Activated naive CD4-positive, alpha-beta T cell treated with anti-CD3 and anti-CD28 coated beads for 36 hours (primary cell): ENCODE measurements around the gene GRK3. TPM values are rescaled to one million over a fixed set of nuclear protein-coding genes. Genes with fewer than 3 reads are reported as not detected.

Experiments used
- CTCF ChIA-PET: fragments of 350-600 bp; sonication (Branson Sonifier 250); formaldehyde crosslinking; loops from one replicate; lab custom pipeline; 2021; ENCODE audit warnings: antibody characterized with exemption; lab: Charles Lee
- DNase-seq: peaks from one replicate; pipeline ENCODE4 v3.0.0-alpha.2; 2020
- H3K27ac Mint-ChIP-seq: one replicate; pipeline ENCODE4 v1.8.0; 2021; ENCODE audit warnings: mild to moderate bottlenecking, mixed read lengths
- H3K27me3 Mint-ChIP-seq: one replicate; pipeline ENCODE4 v1.8.0; 2021; ENCODE audit warnings: low read depth, mixed read lengths
- H3K36me3 Mint-ChIP-seq: one replicate; pipeline ENCODE4 v1.8.0; 2021; ENCODE audit warnings: low read depth, mixed read lengths
- H3K4me1 Mint-ChIP-seq: one replicate; pipeline ENCODE4 v1.8.0; 2021; ENCODE audit warnings: low read depth, mixed read lengths
- H3K4me3 Mint-ChIP-seq: one replicate; pipeline ENCODE4 v1.8.0; 2021; ENCODE audit warnings: mild to moderate bottlenecking, moderate library complexity, mixed read lengths
- H3K9me3 Mint-ChIP-seq: one replicate; pipeline ENCODE4 v1.8.0; 2021; ENCODE audit warnings: mixed read lengths
- intact Hi-C: fragments of 100-400 bp; cut with micrococcal nuclease; formaldehyde crosslinking; loops from one replicate; pipeline ENCODE4 v1.15.1; 2023
- total RNA-seq, 2 experiments: library from RNA; stranded (reverse); gene quantifications; one replicate each; pipeline ENCODE4 v1.2.3, GENCODE V29; 2021

GRK3 gene
- total RNA-seq, 2 experiments from 2014 or later: 8.3 to 8.9 TPM

GRCh38 chr22:25736378-25737011 is 172.0 kb downstream of the GRK3 start:
- intact Hi-C loops: loop anchor here (1.0 to 10.0 kb wide), 4 partner anchors 10 to 672 kb away; no protein-coding TSS in a partner anchor
- no peaks in the 10 kb centered on the region for H3K36me3 Mint-ChIP-seq
- H3K9me3 Mint-ChIP-seq: no peaks in the 10 kb centered on the region
- CTCF ChIA-PET: interaction anchor here (0.6 to 1.5 kb wide), 3 partner anchors 31 to 498 kb away, joined by 3 to 6 read pairs (median 3); no protein-coding TSS in a partner anchor
- peak overlapping the region; percentile 89 for H3K27ac Mint-ChIP-seq
- H3K4me3 Mint-ChIP-seq: peak overlapping the region; percentile 51
- H3K27me3 Mint-ChIP-seq: peaks cover 6% of the 10 kb centered on the region
- peaks cover 36% of the 10 kb centered on the region for H3K4me1 Mint-ChIP-seq
- DNase-seq: peak; percentile 83

- H3K9me3 Mint-ChIP-seq: no peaks in the 10 kb centered on the region
- H3K4me1 Mint-ChIP-seq: peaks cover 28% of the 10 kb centered on the region
- no peak for DNase-seq
- intact Hi-C loops: loop anchor here (10.0 kb wide), 1 partner anchor 675 kb away; no protein-coding TSS in a partner anchor
- no peaks in the 10 kb centered on the region for H3K36me3 Mint-ChIP-seq
- H3K27ac Mint-ChIP-seq: peak overlapping the region; percentile 39
- H3K4me3 Mint-ChIP-seq: no peak overlapping the region
- CTCF ChIA-PET: interaction anchor here (0.7 to 1.4 kb wide), 2 partner anchors 33 to 68 kb away, joined by 3 read pairs; no protein-coding TSS in a partner anchor
- H3K27me3 Mint-ChIP-seq: peaks cover 3% of the 10 kb centered on the region
Measured at GRCh38 chr22:25739659-25740344, 175.3 kb downstream of the GRK3 start.

- intact Hi-C loops: no loop called here
- no peaks in the 10 kb centered on the region for H3K9me3 Mint-ChIP-seq
- peaks cover 27% of the 10 kb centered on the region for H3K4me1 Mint-ChIP-seq
- H3K27me3 Mint-ChIP-seq: no peaks in the 10 kb centered on the region
- no peaks in the 10 kb centered on the region for H3K36me3 Mint-ChIP-seq
- H3K27ac Mint-ChIP-seq: no peak within 1 kb of the TSS
- no peak for DNase-seq
- CTCF ChIA-PET: interaction anchor here (0.9 to 1.4 kb wide), 3 partner anchors 25 to 175 kb away, joined by 3 to 4 read pairs (median 3); no protein-coding TSS in a partner anchor
- H3K4me3 Mint-ChIP-seq: no peak within 1 kb of the TSS
Measured at GRCh38 chr22:25741692-25742626, 177.5 kb downstream of the GRK3 start, which contains the start of gene MYO18B. Gene MYO18B, plus strand, starts transcription at chr22:25742188. Its CDS starts 18,905 bp downstream, at chr22:25761093.

- H3K4me3 Mint-ChIP-seq: no peak overlapping the region
- H3K4me1 Mint-ChIP-seq: peaks cover 15% of the 10 kb centered on the region
- DNase-seq: no peak
- CTCF ChIA-PET: interaction anchor here (0.6 to 1.4 kb wide), 2 partner anchors 36 to 176 kb away, joined by 4 read pairs; no protein-coding TSS in a partner anchor
- no peaks in the 10 kb centered on the region for H3K27me3 Mint-ChIP-seq
- H3K9me3 Mint-ChIP-seq: no peaks in the 10 kb centered on the region
- intact Hi-C loops: no loop called here
- H3K36me3 Mint-ChIP-seq: no peaks in the 10 kb centered on the region
- H3K27ac Mint-ChIP-seq: peak overlapping the region; percentile 3
Measured at GRCh38 chr22:25742918-25743708, 178.6 kb downstream of the GRK3 start.

- peaks cover 21% of the 10 kb centered on the region for H3K4me1 Mint-ChIP-seq
Measured at GRCh38 chr22:25744694-25745093, 180.2 kb downstream of the GRK3 start.

GRCh38 chr22:25745341-25746011 is 181.0 kb downstream of the GRK3 start:
- Mint-ChIP-seq H3K4me1 (peaks cover 27% of the 10 kb centered on the region), H3K27me3 (no peaks in the 10 kb centered on the region), H3K36me3 (no peaks in the 10 kb centered on the region), H3K27ac (peak overlapping the region; percentile 50), H3K4me3 (no peak overlapping the region), H3K9me3 (no peaks in the 10 kb centered on the region)
- CTCF ChIA-PET: interaction anchor here (0.6 to 1.6 kb wide), 2 partner anchors 27 to 164 kb away, joined by 3 to 7 read pairs; no protein-coding TSS in a partner anchor
- DNase-seq: peak; percentile 58
- intact Hi-C loops: loop anchor here (1.0 kb wide), 1 partner anchor 9 kb away; no protein-coding TSS in a partner anchor

More at GRCh38 chr22:25744694-25745093, 180.2 kb downstream of the GRK3 start:
- no peaks in the 10 kb centered on the region for H3K9me3 Mint-ChIP-seq
- no peak overlapping the region for H3K4me3 Mint-ChIP-seq
- no peaks in the 10 kb centered on the region for H3K36me3 Mint-ChIP-seq
- H3K27me3 Mint-ChIP-seq: no peaks in the 10 kb centered on the region
- intact Hi-C loops: no loop called here
- no peak for DNase-seq
- H3K27ac Mint-ChIP-seq: no peak overlapping the region
- CTCF ChIA-PET: interaction anchor here (0.6 to 1.6 kb wide), 3 partner anchors 12 to 291 kb away, joined by 3 to 7 read pairs (median 3); no protein-coding TSS in a partner anchor

- no peaks in the 10 kb centered on the region for H3K9me3 Mint-ChIP-seq
- CTCF ChIA-PET: no interaction called here
- H3K4me1 Mint-ChIP-seq: peaks cover 27% of the 10 kb centered on the region
- peak overlapping the region; percentile 50 for H3K27ac Mint-ChIP-seq
- H3K27me3 Mint-ChIP-seq: no peaks in the 10 kb centered on the region
- intact Hi-C loops: loop anchor here (1.0 kb wide), 1 partner anchor 10 kb away; no protein-coding TSS in a partner anchor
- no peaks in the 10 kb centered on the region for H3K36me3 Mint-ChIP-seq
- no peak for DNase-seq
- H3K4me3 Mint-ChIP-seq: no peak overlapping the region
Measured at GRCh38 chr22:25746012-25746373, 181.5 kb downstream of the GRK3 start.

GRCh38 chr22:25747245-25747944 is 182.9 kb downstream of the GRK3 start:
- Mint-ChIP-seq H3K27me3 (no peaks in the 10 kb centered on the region), H3K27ac (no peak overlapping the region), H3K4me3 (no peak overlapping the region), H3K4me1 (peaks cover 27% of the 10 kb centered on the region), H3K36me3 (no peaks in the 10 kb centered on the region), H3K9me3 (no peaks in the 10 kb centered on the region)
- CTCF ChIA-PET: no interaction called here
- intact Hi-C loops: no loop called here
- no peak for DNase-seq

GRCh38 chr22:25748140-25748539 is 183.7 kb downstream of the GRK3 start:
- no peak for DNase-seq
- Mint-ChIP-seq H3K4me1 (peaks cover 27% of the 10 kb centered on the region), H3K36me3 (no peaks in the 10 kb centered on the region), H3K9me3 (no peaks in the 10 kb centered on the region), H3K27ac (no peak overlapping the region), H3K27me3 (no peaks in the 10 kb centered on the region), H3K4me3 (no peak overlapping the region)
- intact Hi-C loops: no loop called here
- CTCF ChIA-PET: no interaction called here

GRCh38 chr22:25748704-25749103 is 184.2 kb downstream of the GRK3 start:
- Mint-ChIP-seq H3K9me3 (no peaks in the 10 kb centered on the region), H3K4me1 (peaks cover 27% of the 10 kb centered on the region), H3K27me3 (no peaks in the 10 kb centered on the region), H3K27ac (no peak overlapping the region), H3K4me3 (no peak overlapping the region), H3K36me3 (no peaks in the 10 kb centered on the region)
- no peak for DNase-seq
- CTCF ChIA-PET: no interaction called here
- intact Hi-C loops: loop anchor here (1.0 kb wide), 1 partner anchor 21 kb away; no protein-coding TSS in a partner anchor
